ENCODE results near the gene IRF4. TPM values are rescaled to one million over a fixed set of nuclear protein-coding genes. Genes with fewer than 3 reads are reported as not detected.

The IRF4 gene
- total and polyA plus RNA-seq, 2 experiments from 2014 or later = 1.3 to 1.9 TPM

DNA sequence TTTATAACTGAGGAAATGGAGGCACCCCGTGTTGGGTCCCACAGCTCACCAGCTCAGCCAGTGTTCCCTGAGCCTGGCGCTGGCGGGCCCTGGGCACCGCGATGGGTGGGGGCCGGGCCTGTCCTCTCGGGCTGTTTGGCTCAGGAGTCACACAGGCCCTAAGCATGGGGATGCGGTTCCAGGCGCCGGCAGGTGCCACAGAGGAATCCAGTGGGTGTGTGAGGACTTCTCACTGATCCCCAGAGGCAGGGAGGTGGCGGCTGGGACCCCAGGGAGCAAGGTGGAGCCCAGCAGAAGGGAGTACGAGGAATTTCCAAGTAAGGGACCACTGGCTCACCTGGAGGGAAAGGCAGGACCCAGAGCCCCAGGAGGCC lies 57.5 kb downstream of the IRF4 start:
- no peak for DNase-seq (ENCODE audit: low spot score)

More for the DNA sequence above, 57.5 kb downstream of the IRF4 start:
- Mint-ChIP-seq H3K36me3 (ENCODE audit: low read depth) (peaks cover 20% of the 10 kb centered on the region), H3K27ac (no peak overlapping the region), H3K9me3 (peaks cover 34% of the 10 kb centered on the region), H3K4me3 (no peak overlapping the region), H3K27me3 (ENCODE audit: insufficient read depth, low read depth, poor library complexity) (peaks cover 6% of the 10 kb centered on the region), H3K4me1 (peaks cover 6% of the 10 kb centered on the region; the same call in 2 of the 3 replicates)
- Histone ChIP-seq H3F3A (replicated peaks; ENCODE audit: low read depth) (no peaks in the 10 kb centered on the region), H3K79me2 (replicated peaks; ENCODE audit: insufficient read depth) (no peaks in the 10 kb centered on the region), H3K4me3 (no peak overlapping the region), H3K4me1 (ENCODE audit: insufficient read depth) (no peaks in the 10 kb centered on the region), H3K9me2 (ENCODE audit: insufficient read depth) (no peaks in the 10 kb centered on the region), H4K20me1 (replicated peaks; ENCODE audit: insufficient read depth) (no peaks in the 10 kb centered on the region), H2AFZ (no peak overlapping the region), H3K27ac (ENCODE audit: low read depth) (no peak overlapping the region), H3K4me2 (no peak overlapping the region), H3K36me3 (ENCODE audit: insufficient read depth) (no peaks in the 10 kb centered on the region), H3K27me3 (ENCODE audit: insufficient read depth) (no peaks in the 10 kb centered on the region)
- no peak for ATAC-seq
- TF ChIP-seq, protein P1, sequence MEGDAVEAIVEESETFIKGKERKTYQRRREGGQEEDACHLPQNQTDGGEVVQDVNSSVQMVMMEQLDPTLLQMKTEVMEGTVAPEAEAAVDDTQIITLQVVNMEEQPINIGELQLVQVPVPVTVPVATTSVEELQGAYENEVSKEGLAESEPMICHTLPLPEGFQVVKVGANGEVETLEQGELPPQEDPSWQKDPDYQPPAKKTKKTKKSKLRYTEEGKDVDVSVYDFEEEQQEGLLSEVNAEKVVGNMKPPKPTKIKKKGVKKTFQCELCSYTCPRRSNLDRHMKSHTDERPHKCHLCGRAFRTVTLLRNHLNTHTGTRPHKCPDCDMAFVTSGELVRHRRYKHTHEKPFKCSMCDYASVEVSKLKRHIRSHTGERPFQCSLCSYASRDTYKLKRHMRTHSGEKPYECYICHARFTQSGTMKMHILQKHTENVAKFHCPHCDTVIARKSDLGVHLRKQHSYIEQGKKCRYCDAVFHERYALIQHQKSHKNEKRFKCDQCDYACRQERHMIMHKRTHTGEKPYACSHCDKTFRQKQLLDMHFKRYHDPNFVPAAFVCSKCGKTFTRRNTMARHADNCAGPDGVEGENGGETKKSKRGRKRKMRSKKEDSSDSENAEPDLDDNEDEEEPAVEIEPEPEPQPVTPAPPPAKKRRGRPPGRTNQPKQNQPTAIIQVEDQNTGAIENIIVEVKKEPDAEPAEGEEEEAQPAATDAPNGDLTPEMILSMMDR (conservative IDR thresholded peaks at IDR 0.05; ENCODE audit: low read depth in 2 of 2) = no peak
- TF ChIP-seq STAT1 (IDR thresholded peaks at IDR 0.05; ENCODE audit: unreplicated experiment) (no peak), EZH2 (IDR thresholded peaks at IDR 0.05; ENCODE audit: low read depth, unreplicated experiment) (no peak), JUNB (IDR thresholded peaks at IDR 0.05; ENCODE audit: unreplicated experiment) (no peak), ZNF331 (CRISPR knock-in tag; IDR thresholded peaks at IDR 0.05; ENCODE audit: low read depth) (no peak), CREB1 (CRISPR knock-in tag; IDR thresholded peaks at IDR 0.05; ENCODE audit: low read depth) (no peak), POLR2AphosphoS5 (IDR thresholded peaks at IDR 0.05; ENCODE audit: low read depth) (no peak), NANOG (IDR thresholded peaks at IDR 0.05; ENCODE audit: borderline replicate concordance) (no peak), ZNF114 (CRISPR knock-in tag; IDR thresholded peaks at IDR 0.05) (no peak), EZH2phosphoT487 (IDR thresholded peaks at IDR 0.05; ENCODE audit: unreplicated experiment) (no peak)
- TF ChIP-seq, protein P2, sequence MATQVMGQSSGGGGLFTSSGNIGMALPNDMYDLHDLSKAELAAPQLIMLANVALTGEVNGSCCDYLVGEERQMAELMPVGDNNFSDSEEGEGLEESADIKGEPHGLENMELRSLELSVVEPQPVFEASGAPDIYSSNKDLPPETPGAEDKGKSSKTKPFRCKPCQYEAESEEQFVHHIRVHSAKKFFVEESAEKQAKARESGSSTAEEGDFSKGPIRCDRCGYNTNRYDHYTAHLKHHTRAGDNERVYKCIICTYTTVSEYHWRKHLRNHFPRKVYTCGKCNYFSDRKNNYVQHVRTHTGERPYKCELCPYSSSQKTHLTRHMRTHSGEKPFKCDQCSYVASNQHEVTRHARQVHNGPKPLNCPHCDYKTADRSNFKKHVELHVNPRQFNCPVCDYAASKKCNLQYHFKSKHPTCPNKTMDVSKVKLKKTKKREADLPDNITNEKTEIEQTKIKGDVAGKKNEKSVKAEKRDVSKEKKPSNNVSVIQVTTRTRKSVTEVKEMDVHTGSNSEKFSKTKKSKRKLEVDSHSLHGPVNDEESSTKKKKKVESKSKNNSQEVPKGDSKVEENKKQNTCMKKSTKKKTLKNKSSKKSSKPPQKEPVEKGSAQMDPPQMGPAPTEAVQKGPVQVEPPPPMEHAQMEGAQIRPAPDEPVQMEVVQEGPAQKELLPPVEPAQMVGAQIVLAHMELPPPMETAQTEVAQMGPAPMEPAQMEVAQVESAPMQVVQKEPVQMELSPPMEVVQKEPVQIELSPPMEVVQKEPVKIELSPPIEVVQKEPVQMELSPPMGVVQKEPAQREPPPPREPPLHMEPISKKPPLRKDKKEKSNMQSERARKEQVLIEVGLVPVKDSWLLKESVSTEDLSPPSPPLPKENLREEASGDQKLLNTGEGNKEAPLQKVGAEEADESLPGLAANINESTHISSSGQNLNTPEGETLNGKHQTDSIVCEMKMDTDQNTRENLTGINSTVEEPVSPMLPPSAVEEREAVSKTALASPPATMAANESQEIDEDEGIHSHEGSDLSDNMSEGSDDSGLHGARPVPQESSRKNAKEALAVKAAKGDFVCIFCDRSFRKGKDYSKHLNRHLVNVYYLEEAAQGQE (IDR thresholded peaks at IDR 0.05; ENCODE audit: unreplicated experiment) = no peak
- TF ChIP-seq, protein P3, sequence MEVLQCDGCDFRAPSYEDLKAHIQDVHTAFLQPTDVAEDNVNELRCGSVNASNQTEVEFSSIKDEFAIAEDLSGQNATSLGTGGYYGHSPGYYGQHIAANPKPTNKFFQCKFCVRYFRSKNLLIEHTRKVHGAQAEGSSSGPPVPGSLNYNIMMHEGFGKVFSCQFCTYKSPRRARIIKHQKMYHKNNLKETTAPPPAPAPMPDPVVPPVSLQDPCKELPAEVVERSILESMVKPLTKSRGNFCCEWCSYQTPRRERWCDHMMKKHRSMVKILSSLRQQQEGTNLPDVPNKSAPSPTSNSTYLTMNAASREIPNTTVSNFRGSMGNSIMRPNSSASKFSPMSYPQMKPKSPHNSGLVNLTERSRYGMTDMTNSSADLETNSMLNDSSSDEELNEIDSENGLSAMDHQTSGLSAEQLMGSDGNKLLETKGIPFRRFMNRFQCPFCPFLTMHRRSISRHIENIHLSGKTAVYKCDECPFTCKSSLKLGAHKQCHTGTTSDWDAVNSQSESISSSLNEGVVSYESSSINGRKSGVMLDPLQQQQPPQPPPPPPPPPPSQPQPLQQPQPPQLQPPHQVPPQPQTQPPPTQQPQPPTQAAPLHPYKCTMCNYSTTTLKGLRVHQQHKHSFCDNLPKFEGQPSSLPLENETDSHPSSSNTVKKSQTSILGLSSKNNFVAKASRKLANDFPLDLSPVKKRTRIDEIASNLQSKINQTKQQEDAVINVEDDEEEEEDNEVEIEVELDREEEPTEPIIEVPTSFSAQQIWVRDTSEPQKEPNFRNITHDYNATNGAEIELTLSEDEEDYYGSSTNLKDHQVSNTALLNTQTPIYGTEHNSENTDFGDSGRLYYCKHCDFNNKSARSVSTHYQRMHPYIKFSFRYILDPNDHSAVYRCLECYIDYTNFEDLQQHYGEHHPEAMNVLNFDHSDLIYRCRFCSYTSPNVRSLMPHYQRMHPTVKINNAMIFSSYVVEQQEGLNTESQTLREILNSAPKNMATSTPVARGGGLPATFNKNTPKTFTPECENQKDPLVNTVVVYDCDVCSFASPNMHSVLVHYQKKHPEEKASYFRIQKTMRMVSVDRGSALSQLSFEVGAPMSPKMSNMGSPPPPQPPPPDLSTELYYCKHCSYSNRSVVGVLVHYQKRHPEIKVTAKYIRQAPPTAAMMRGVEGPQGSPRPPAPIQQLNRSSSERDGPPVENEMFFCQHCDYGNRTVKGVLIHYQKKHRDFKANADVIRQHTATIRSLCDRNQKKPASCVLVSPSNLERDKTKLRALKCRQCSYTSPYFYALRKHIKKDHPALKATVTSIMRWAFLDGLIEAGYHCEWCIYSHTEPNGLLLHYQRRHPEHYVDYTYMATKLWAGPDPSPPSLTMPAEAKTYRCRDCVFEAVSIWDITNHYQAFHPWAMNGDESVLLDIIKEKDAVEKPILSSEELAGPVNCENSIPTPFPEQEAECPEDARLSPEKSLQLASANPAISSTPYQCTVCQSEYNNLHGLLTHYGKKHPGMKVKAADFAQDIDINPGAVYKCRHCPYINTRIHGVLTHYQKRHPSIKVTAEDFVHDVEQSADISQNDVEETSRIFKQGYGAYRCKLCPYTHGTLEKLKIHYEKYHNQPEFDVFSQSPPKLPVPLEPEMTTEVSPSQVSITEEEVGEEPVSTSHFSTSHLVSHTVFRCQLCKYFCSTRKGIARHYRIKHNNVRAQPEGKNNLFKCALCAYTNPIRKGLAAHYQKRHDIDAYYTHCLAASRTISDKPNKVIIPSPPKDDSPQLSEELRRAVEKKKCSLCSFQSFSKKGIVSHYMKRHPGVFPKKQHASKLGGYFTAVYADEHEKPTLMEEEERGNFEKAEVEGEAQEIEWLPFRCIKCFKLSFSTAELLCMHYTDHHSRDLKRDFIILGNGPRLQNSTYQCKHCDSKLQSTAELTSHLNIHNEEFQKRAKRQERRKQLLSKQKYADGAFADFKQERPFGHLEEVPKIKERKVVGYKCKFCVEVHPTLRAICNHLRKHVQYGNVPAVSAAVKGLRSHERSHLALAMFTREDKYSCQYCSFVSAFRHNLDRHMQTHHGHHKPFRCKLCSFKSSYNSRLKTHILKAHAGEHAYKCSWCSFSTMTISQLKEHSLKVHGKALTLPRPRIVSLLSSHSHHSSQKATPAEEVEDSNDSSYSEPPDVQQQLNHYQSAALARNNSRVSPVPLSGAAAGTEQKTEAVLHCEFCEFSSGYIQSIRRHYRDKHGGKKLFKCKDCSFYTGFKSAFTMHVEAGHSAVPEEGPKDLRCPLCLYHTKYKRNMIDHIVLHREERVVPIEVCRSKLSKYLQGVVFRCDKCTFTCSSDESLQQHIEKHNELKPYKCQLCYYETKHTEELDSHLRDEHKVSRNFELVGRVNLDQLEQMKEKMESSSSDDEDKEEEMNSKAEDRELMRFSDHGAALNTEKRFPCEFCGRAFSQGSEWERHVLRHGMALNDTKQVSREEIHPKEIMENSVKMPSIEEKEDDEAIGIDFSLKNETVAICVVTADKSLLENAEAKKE (CRISPR knock-in tag; IDR thresholded peaks at IDR 0.05) = no peak
- TF ChIP-seq, protein P4, sequence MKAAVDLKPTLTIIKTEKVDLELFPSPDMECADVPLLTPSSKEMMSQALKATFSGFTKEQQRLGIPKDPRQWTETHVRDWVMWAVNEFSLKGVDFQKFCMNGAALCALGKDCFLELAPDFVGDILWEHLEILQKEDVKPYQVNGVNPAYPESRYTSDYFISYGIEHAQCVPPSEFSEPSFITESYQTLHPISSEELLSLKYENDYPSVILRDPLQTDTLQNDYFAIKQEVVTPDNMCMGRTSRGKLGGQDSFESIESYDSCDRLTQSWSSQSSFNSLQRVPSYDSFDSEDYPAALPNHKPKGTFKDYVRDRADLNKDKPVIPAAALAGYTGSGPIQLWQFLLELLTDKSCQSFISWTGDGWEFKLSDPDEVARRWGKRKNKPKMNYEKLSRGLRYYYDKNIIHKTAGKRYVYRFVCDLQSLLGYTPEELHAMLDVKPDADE (IDR thresholded peaks at IDR 0.05) = no peak

Measured in GM23338 (cell line).